ENCODE data around the gene ZSWIM3.

The ZSWIM3 gene

GRCh38 chr20:45857114-45857881 lies at the start of gene ZSWIM3, which contains the start of gene ACOT8:
ZSWIM3 (plus strand) TSS chr20:45857614; CDS start chr20:45857826, 212 bp downstream.
ACOT8 (minus strand) TSS chr20:45857392; CDS start chr20:45857315, 77 bp downstream.
- peak within 1 kb of the TSS; percentile 79 for H3K4me3 ChIP-seq (ENCODE audit: low read depth, low read length)
- TF ChIP-seq, protein P1, sequence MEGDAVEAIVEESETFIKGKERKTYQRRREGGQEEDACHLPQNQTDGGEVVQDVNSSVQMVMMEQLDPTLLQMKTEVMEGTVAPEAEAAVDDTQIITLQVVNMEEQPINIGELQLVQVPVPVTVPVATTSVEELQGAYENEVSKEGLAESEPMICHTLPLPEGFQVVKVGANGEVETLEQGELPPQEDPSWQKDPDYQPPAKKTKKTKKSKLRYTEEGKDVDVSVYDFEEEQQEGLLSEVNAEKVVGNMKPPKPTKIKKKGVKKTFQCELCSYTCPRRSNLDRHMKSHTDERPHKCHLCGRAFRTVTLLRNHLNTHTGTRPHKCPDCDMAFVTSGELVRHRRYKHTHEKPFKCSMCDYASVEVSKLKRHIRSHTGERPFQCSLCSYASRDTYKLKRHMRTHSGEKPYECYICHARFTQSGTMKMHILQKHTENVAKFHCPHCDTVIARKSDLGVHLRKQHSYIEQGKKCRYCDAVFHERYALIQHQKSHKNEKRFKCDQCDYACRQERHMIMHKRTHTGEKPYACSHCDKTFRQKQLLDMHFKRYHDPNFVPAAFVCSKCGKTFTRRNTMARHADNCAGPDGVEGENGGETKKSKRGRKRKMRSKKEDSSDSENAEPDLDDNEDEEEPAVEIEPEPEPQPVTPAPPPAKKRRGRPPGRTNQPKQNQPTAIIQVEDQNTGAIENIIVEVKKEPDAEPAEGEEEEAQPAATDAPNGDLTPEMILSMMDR (IDR thresholded peaks at IDR 0.05; ENCODE audit: low read depth, low read length): no peak
- in situ Hi-C loops (cut with HindIII; ENCODE audit: low sequenced_read_pairs): no loop called here
- DNase-seq (ENCODE audit: low read depth, low spot score): peak; percentile 100

DNA sequence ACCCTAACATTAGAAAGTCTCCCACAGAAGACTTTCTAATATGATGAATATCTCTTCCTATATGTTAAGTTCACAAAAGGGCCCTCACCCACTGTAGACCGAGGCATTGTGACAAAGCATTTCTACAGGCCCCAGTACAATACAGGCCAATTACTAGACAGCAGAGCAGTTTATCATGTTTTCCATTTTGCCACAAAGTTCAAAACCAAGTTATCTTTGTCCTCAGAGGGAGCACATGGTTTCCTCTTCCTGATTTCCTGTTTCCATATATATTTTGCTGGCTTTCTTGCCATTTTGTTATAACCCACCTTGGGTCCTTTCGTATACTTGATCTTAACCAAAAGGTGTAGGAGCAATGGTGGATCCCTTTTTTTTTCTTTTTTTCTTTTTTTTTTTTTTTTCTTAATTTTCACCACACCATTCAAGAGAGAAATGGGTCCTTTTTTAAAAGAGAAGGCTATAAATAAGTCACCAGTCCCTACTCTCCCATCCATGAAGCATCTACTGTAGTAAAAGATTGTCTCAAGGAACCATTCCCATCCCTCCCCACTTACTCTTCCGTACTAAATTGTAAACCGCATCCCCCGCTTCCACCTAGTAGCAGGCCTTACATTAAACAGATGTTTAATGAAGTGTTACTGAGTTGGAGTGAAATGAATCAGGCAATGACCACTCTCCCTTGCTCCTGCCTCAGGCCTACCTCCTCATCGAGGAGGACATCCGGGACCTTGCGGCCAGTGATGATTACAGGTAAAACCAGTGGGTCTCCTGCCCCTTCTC lies 47.0 kb upstream of the ZSWIM3 start:
- no peak overlapping the region for H3K4me3 ChIP-seq (ENCODE audit: low read depth, low read length)

GRCh38 chr20:45812157-45813005 lies 45.0 kb upstream of the ZSWIM3 start, which contains the start of gene UBE2C:
UBE2C (plus strand) TSS chr20:45812644; CDS start chr20:45812696, 52 bp downstream.
- peak within 1 kb of the TSS; percentile 83 for H3K4me3 ChIP-seq (ENCODE audit: low read depth, low read length)
- DNase-seq (ENCODE audit: low read depth, low spot score): peak; percentile 100
- in situ Hi-C loops (cut with HindIII; ENCODE audit: low sequenced_read_pairs): no loop called here
- TF ChIP-seq, protein P1 (IDR thresholded peaks at IDR 0.05; ENCODE audit: low read depth, low read length): no peak

More for the DNA sequence above, 47.0 kb upstream of the ZSWIM3 start:
- TF ChIP-seq, protein P1 (IDR thresholded peaks at IDR 0.05; ENCODE audit: low read depth, low read length): no peak
- no peak for DNase-seq (ENCODE audit: low read depth, low spot score)
- in situ Hi-C loops (cut with HindIII; ENCODE audit: low sequenced_read_pairs): no loop called here

DNA sequence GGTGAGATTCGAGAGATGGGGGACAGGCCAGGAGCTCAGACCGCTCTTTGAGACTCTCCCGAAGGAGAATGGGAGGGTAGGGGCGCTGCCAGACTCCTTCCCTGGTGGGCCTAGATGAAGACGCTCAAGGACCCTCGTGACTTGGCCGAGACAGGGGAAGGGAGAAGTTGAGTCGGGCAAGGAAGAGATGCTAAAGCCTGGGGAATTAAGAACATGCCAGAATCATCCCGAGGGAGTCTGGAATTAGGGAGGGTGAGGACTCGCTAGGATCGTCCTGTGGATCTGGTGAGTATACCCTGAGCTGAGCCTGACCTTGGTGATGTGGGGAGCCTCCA lies 44.4 kb upstream of the ZSWIM3 start:
- TF ChIP-seq, protein P1 (IDR thresholded peaks at IDR 0.05; ENCODE audit: low read depth, low read length): no peak
- no peak for DNase-seq (ENCODE audit: low read depth, low spot score)
- H3K4me3 ChIP-seq (ENCODE audit: low read depth, low read length): peak overlapping the region; percentile 83
- in situ Hi-C loops (cut with HindIII; ENCODE audit: low sequenced_read_pairs): no loop called here

GRCh38 chr20:45813489-45813888 lies 43.9 kb upstream of the ZSWIM3 start:
- DNase-seq (ENCODE audit: low read depth, low spot score): no peak
- in situ Hi-C loops (cut with HindIII; ENCODE audit: low sequenced_read_pairs): no loop called here
- TF ChIP-seq, protein P1 (IDR thresholded peaks at IDR 0.05; ENCODE audit: low read depth, low read length): no peak
- H3K4me3 ChIP-seq (ENCODE audit: low read depth, low read length): peak overlapping the region; percentile 83

DNA sequence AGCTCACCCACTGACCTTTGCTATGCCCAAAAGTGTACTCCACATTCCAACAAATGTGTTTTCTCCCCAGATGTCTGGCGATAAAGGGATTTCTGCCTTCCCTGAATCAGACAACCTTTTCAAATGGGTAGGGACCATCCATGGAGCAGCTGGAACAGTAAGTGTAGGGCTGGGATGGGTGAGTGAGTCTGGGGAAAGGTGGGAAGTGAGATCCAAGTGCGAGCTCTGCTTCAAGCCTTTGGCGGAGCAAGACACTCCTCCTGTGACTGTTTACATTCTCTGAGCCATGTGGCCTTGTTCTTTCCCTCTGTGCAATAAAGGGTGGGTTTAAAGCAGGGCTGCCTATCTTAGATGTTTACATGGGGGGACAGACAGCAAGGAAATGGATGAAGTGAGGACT lies 43.1 kb upstream of the ZSWIM3 start:
- in situ Hi-C loops (cut with HindIII; ENCODE audit: low sequenced_read_pairs): no loop called here
- peak overlapping the region; percentile 83 for H3K4me3 ChIP-seq (ENCODE audit: low read depth, low read length)
- DNase-seq (ENCODE audit: low read depth, low spot score): no peak
- TF ChIP-seq, protein P1 (IDR thresholded peaks at IDR 0.05; ENCODE audit: low read depth, low read length): no peak

All from astrocyte of the spinal cord (primary cell).